ENCODE results near the gene TMBIM4.
A peak's percentile ranks its signal among the peaks of the same experiment; 100 is the strongest.

Gene TMBIM4

DNA sequence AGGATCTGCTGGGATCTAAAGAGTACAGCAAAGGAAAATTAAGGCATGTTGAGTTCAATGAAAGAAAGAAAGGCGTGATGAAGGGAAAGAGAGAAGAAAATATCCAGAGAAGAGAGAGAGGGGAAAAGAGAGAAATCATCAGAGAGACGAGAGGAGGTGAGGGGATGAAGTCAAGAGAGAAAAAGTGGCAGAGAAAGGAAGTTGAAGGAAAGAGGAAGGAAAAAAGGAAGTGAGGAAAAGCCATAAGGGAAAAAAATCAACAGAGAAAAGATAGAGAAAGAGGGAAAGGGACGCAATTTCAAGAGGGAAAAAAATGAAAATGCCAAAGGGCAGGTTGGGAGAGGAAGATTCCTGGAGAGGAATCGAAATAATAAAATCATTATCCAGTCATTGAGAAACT is 79.6 kb downstream of the TMBIM4 start:
- no peak for DNase-seq (ENCODE audit: low read depth in 2 of 2)

DNA sequence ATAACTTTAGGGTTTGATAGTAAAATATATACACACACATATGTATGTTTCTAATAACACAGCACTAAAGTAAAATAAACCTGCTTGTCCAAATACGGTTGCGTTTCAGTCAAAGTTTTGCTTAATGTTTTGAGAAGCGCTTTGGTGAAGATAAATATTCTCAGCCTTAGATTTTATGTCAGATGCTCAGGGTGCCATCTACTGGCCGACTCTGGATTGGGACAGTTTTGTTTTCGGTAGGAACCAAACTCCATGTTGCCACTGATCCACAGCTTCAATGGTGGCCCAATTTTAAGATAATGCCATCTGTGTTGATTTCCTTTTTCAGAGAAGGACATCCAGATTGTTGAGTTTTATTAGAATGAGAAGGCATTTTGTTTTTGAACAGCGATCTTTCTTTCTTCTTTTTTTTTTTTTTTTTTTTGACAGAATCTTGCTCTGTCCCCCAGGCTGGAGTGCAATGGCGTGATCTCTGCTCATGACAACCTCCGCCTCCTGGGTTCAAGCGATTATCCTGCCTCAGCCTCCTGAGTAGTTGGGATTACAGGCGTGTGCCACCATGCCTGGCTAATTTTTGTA is 82.3 kb downstream of the TMBIM4 start:
- DNase-seq (ENCODE audit: low read depth in 2 of 2), result peak; percentile 15 to 36

DNA sequence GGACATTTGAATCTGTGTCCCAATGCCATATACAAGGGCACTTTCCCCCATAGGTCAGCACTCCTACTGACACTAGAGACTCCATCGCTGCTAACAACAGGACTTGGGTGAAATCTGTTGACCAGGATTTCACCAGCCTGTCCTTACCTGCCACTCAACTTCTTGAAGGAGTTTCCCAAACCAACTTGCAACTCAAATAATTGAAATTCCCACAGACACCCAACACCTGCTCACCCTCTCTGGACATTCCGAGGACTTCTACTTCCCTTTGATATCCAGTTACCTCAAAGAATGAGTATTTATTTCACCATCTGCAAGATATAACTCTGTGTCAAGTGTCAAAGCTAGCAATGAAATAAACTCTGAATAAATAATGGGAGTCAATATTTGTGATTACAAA is 83.8 kb downstream of the TMBIM4 start:
- DNase-seq (ENCODE audit: low read depth in 2 of 2), result no peak

Data from stimulated activated CD4-positive, alpha-beta T cell treated with anti-CD3 and anti-CD28 coated beads, Interleukin-1b, Interleukin-23, amount 100 ng/mL, for 4 hours (primary cell).